Transverse colon (tissue), 4 donors: ENCODE data around the gene CKM. TPM values are rescaled to one million over a fixed set of nuclear protein-coding genes. Genes with fewer than 3 reads are reported as not detected.

Experiments
- DNase-seq: peaks from one replicate; pipeline ENCODE4 v3.0.0-alpha.2; 2019
- H3K27ac ChIP-seq, 4 donors: fragments of 200-600 bp; sonication (generic); 2 replicates each; pipeline ENCODE4 v1.5.1; 2016 to 2018; ENCODE audit warnings: inconsistent platforms in 4 of 4
- H3K27me3 ChIP-seq: fragments of 200-600 bp; sonication (generic); 2 replicates; pipeline ENCODE4 v1.5.1; 2017; ENCODE audit warnings: inconsistent platforms
- H3K36me3 ChIP-seq, 4 donors: fragments of 200-600 bp; sonication (generic); 2 replicates each; pipeline ENCODE4 v1.5.1; 2017 to 2019; ENCODE audit warnings: inconsistent platforms in 4 of 4
- H3K4me1 ChIP-seq, 4 donors: fragments of 200-600 bp; sonication (generic); 2 replicates each; pipeline ENCODE4 v1.5.1; 2017 to 2020; ENCODE audit warnings: inconsistent platforms in 4 of 4
- H3K4me3 ChIP-seq, 4 donors: fragments of 200-600 bp; sonication (generic); 1 replicate in 1 of 4; 2 replicates in 3 of 4; pipeline versions ENCODE4 v1.5.1 to v1.6.1; 2017 to 2019; ENCODE audit warnings: inconsistent platforms in 4 of 4
- H3K9me3 ChIP-seq, 2 donors: fragments of 200-600 bp; sonication (generic); 2 replicates each; pipeline ENCODE4 v1.5.1; 2017 to 2019; ENCODE audit warnings: inconsistent platforms in 2 of 2
- EP300 ChIP-seq: sonication (generic); formaldehyde crosslinking; IDR thresholded peaks from one replicate; pipeline ENCODE4 v1.6.1; 2017; ENCODE audit warnings: antibody characterized with exemption, low read depth
- POLR2A ChIP-seq: fragments of 450-650 bp; IDR thresholded peaks from one replicate; pipeline ENCODE4 v1.6.1; 2016; ENCODE audit warnings: antibody characterized with exemption, mild to moderate bottlenecking, moderate library complexity
- POLR2AphosphoS5 ChIP-seq, 3 donors: sonication (generic); formaldehyde crosslinking; IDR thresholded peaks; one replicate each; pipeline ENCODE4 v1.6.1; 2016; ENCODE audit warnings: antibody characterized with exemption in 3 of 3
- WGBS, 2 donors: methylation state at CpG; one replicate each; pipeline ENCODE4 v1.1.5; 2018; ENCODE audit warnings: low coverage in 1 of 2; 5-methylcytosine and 5-hydroxymethylcytosine counted together
- in situ Hi-C, 4 donors: fragments of 200-750 bp; cut with MboI; loops; one replicate each; pipeline versions ENCODE4 v1.15.0 to v1.15.1; 2017; ENCODE audit warnings: low sequenced_read_pairs in 3 of 4, low pct_ligation_motif_present in 1 of 4, low pct_unique_long_range_greater_than_20kb in 1 of 4
- intact Hi-C: fragments of 100-400 bp; cut with DNase I; formaldehyde crosslinking; loops from one replicate; pipeline ENCODE4 v1.15.1; 2023; ENCODE audit warnings: low total_unique reads
- total RNA-seq, 4 donors: library from RNA; depleted of rRNA; stranded (reverse); fragments of >200 nt; gene quantifications; one replicate each; pipeline ENCODE4 v1.1.0, GENCODE V29; 2016
- TF ChIP-seq, protein P1 (sequence below), 5 experiments: fragments of 200-600 bp in 3 of 5; fragments of 450-650 bp in 2 of 5; sonication (generic) in 3 of 5; IDR thresholded peaks; 1 replicate in 2 of 5; 2 replicates in 3 of 5; pipeline ENCODE4 v1.5.1; 2016 to 2017; ENCODE audit warnings: antibody characterized with exemption in 5 of 5, inconsistent platforms in 3 of 5, mild to moderate bottlenecking in 2 of 5, moderate library complexity in 1 of 5

Gene CKM
- total RNA-seq, 4 donors from 2014 or later = 4.0 to 32.2 (median 27.9) TPM; not detected in 1

DNA sequence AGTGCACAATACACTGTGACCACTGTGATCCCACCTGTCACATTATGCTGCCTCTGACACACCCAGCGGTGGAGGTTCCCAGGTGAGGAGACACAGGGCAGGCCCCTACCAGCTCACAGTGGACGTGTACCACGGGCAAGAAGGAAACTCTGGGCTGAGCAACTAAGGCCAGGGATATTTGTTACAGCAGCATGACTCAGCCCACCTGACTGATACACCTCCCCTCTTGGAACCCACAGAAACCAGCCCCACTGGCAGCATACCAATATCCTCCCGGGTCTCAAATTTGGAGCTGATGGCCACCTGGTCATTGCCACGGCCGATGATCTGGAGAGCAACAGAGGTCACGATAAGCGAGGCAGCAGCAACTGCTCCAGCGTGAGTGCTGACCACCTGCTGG lies 32.7 kb upstream of the CKM start:
- no peak overlapping the region for H3K27ac ChIP-seq
- no peaks in the 10 kb centered on the region for H3K36me3 ChIP-seq
- in situ Hi-C loops (no loop called here), intact Hi-C loops (no loop called here)
- no peak overlapping the region for H3K4me3 ChIP-seq
- H3K9me3 ChIP-seq = no peaks in the 10 kb centered on the region
- 97 to 98% methylated on average over 6 to 9 of the region's 9 CpGs for WGBS, 2 donors
- TF ChIP-seq POLR2A = no peak
- TF ChIP-seq, protein P1, sequence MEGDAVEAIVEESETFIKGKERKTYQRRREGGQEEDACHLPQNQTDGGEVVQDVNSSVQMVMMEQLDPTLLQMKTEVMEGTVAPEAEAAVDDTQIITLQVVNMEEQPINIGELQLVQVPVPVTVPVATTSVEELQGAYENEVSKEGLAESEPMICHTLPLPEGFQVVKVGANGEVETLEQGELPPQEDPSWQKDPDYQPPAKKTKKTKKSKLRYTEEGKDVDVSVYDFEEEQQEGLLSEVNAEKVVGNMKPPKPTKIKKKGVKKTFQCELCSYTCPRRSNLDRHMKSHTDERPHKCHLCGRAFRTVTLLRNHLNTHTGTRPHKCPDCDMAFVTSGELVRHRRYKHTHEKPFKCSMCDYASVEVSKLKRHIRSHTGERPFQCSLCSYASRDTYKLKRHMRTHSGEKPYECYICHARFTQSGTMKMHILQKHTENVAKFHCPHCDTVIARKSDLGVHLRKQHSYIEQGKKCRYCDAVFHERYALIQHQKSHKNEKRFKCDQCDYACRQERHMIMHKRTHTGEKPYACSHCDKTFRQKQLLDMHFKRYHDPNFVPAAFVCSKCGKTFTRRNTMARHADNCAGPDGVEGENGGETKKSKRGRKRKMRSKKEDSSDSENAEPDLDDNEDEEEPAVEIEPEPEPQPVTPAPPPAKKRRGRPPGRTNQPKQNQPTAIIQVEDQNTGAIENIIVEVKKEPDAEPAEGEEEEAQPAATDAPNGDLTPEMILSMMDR (IDR thresholded peaks at IDR 0.05) = no peak
- no peaks in the 10 kb centered on the region for H3K27me3 ChIP-seq
- no peaks in the 10 kb centered on the region for H3K4me1 ChIP-seq
- no peak for DNase-seq

DNA sequence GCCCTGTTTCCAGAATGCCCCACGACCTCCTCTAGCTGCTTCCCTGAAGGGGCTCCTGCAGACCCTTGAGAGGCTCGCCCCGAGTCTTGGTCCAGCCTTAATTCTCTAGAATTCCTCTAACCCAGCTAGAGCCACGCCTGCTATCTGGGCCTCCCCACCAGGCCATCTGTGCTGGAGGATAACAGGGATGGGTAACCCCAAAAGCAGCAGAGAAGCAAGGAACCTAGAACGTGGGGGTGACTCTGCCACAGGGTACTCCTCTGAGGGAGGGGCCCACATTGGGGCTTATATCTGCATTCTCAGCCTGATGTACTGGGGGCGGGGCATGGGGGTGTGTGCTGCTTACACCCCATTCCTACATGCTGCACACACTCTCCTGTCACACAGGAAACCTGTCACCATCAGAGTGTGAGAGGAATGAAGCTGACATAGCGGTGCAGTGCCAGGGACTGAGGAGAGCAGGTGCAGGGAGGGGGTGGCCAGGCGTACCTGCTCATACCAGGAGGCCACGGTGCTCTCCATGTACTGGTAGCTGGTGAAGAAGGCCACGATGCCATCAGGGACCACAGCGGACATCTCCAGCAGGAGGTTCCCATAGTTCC lies 31.7 kb upstream of the CKM start:
- H3K4me3 ChIP-seq = no peak overlapping the region
- no peaks in the 10 kb centered on the region for H3K9me3 ChIP-seq
- H3K4me1 ChIP-seq = no peaks in the 10 kb centered on the region
- no peaks in the 10 kb centered on the region for H3K27me3 ChIP-seq
- H3K36me3 ChIP-seq = no peaks in the 10 kb centered on the region
- H3K27ac ChIP-seq = no peak overlapping the region
- in situ Hi-C loops = no loop called here
- no peak for DNase-seq
- 95% methylated on average over 11 of the region's 11 CpGs; no CpG with 5 or more reads in 1 of the 2 donors for WGBS, 2 donors
- TF ChIP-seq POLR2AphosphoS5 (IDR thresholded peaks at IDR 0.05) (no peak), POLR2A (no peak), EP300 (no peak)
- TF ChIP-seq, protein P1 (IDR thresholded peaks at IDR 0.05) = no peak
- intact Hi-C loops = no loop called here

DNA sequence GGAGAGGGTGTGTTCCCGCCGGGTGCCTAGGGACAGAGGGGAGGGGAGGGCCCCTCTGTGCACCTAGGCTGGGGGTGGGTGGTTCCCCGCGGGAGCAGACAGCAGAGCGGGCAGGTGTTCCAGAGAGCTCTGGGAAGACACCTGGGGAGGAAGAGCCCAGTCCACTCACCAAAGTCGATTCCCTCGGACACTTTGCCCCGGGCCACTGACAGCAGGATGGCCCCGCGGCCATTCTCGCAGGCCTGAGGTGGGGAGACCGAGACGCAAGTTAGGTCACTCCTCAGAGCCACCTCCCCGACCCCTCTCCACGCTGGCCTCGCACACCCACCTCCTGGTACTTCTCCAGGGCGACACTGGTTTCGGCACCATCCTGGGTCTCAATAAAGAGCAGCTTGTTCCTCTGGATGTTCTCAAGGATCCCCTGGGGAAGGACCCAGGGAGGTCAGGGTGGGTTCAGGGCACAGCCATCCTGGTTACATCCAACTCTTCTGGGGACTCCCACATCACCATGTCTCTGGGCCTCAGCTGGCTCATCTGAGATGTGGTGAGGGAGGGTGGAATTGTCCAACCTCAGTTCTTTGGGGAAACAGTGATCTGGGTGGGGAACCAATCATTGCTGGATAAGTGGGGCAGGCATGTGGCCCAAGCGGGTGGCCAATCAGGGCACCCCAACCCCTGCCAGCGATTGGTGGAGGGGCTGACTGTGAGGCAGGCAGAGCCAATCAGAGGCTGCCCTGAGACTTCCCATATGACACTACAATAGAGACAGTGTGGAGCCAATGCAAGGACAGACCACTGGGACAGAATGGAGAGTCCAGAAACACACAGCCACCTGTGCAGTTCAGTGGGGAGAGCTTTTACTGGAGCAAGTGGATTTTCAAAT lies 30.5 kb upstream of the CKM start:
- no peaks in the 10 kb centered on the region for H3K4me1 ChIP-seq
- no peak for TF ChIP-seq EP300
- TF ChIP-seq, protein P1 (IDR thresholded peaks at IDR 0.05) = no peak
- TF ChIP-seq POLR2A = no peak
- TF ChIP-seq POLR2AphosphoS5 (IDR thresholded peaks at IDR 0.05) = no peak
- in situ Hi-C loops (no loop called here), intact Hi-C loops (no loop called here)
- H3K9me3 ChIP-seq = no peaks in the 10 kb centered on the region
- 95% methylated on average over 19 of the region's 20 CpGs; no CpG with 5 or more reads in 1 of the 2 donors for WGBS, 2 donors
- no peaks in the 10 kb centered on the region for H3K27me3 ChIP-seq
- no peak for DNase-seq
- no peak overlapping the region for H3K4me3 ChIP-seq
- H3K36me3 ChIP-seq = no peaks in the 10 kb centered on the region
- H3K27ac ChIP-seq = no peak overlapping the region

DNA sequence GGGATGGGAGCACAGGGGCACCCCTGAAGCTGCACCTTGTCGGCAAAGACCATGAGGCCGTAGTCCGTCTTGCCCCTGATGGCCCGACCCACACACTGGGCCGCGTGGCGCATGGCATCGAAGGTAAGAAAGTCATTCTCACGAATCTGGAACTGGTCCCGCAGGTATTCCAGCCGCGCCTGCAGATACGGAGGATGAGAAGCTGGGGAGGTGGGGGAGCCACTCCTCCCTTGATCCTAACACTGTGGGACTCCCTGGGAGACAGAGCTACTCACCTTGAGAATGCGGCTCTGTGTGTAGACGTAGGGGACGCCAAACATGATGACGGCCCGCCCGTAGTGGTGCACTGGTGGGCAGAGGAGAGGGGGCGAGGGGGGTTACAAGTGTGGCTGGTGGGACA lies 29.8 kb upstream of the CKM start:
- H3K36me3 ChIP-seq = no peaks in the 10 kb centered on the region
- 80 to 93% methylated on average over 1 to 20 of the region's 20 CpGs for WGBS, 2 donors
- no peaks in the 10 kb centered on the region for H3K9me3 ChIP-seq
- intact Hi-C loops (no loop called here), in situ Hi-C loops (no loop called here)
- H3K27ac ChIP-seq = no peak overlapping the region
- H3K4me1 ChIP-seq = no peaks in the 10 kb centered on the region
- DNase-seq = no peak
- peaks cover 6% of the 10 kb centered on the region for H3K27me3 ChIP-seq
- TF ChIP-seq EP300 (no peak), POLR2A (no peak), POLR2AphosphoS5 (IDR thresholded peaks at IDR 0.05) (no peak)
- TF ChIP-seq, protein P1 (IDR thresholded peaks at IDR 0.05) = no peak
- no peak overlapping the region for H3K4me3 ChIP-seq
